ENCODE results near the gene DNAJC18.
"Not testable (repeated sequence)": the region's sequence is repeated elsewhere in the genome, so short reads cannot be mapped to it uniquely, and the experiment has no call there.

Gene DNAJC18

GRCh38 chr5:139457241-139457640, 17.9 kb upstream of the DNAJC18 start:
- H3K4me3 ChIP-seq (ENCODE audit: low read length), result no peak overlapping the region
- H3K4me1 ChIP-seq (ENCODE audit: insufficient read depth, low read length), result no peaks in the 10 kb centered on the region
- no peaks in the 10 kb centered on the region for H3K27me3 ChIP-seq (ENCODE audit: insufficient read depth, low read length)
- H3K36me3 ChIP-seq (ENCODE audit: insufficient read depth, low read length), result no peaks in the 10 kb centered on the region
- no peak overlapping the region for H2AFZ ChIP-seq (ENCODE audit: low read depth, low read length)
- H3K9me3 ChIP-seq (ENCODE audit: low read length), result no peaks in the 10 kb centered on the region

- Histone ChIP-seq H2AFZ (ENCODE audit: low read depth, low read length) (no peak overlapping the region), H3K4me1 (ENCODE audit: insufficient read depth, low read length) (no peaks in the 10 kb centered on the region), H3K9me3 (ENCODE audit: low read length) (no peaks in the 10 kb centered on the region), H3K4me3 (ENCODE audit: low read length) (no peak overlapping the region), H3K36me3 (ENCODE audit: insufficient read depth, low read length) (no peaks in the 10 kb centered on the region), H3K27me3 (ENCODE audit: insufficient read depth, low read length) (no peaks in the 10 kb centered on the region)
Observed at GRCh38 chr5:139456776-139457175, 17.5 kb upstream of the DNAJC18 start.

GRCh38 chr5:139454568-139455290, 15.4 kb upstream of the DNAJC18 start:
- no peaks in the 10 kb centered on the region for H3K36me3 ChIP-seq (ENCODE audit: insufficient read depth, low read length)
- H3K4me3 ChIP-seq (ENCODE audit: low read length), result no peak overlapping the region
- H3K27me3 ChIP-seq (ENCODE audit: insufficient read depth, low read length), result no peaks in the 10 kb centered on the region
- no peaks in the 10 kb centered on the region for H3K9me3 ChIP-seq (ENCODE audit: low read length)
- H3K4me1 ChIP-seq (ENCODE audit: insufficient read depth, low read length), result no peaks in the 10 kb centered on the region
- H2AFZ ChIP-seq (ENCODE audit: low read depth, low read length), result no peak overlapping the region

- Histone ChIP-seq H3K27me3 (ENCODE audit: insufficient read depth, low read length) (no peaks in the 10 kb centered on the region), H2AFZ (ENCODE audit: low read depth, low read length) (no peak overlapping the region), H3K4me1 (ENCODE audit: insufficient read depth, low read length) (no peaks in the 10 kb centered on the region), H3K9me3 (ENCODE audit: low read length) (no peaks in the 10 kb centered on the region), H3K36me3 (ENCODE audit: insufficient read depth, low read length) (no peaks in the 10 kb centered on the region), H3K4me3 (ENCODE audit: low read length) (no peak overlapping the region)
Observed at GRCh38 chr5:139453683-139454567, 14.6 kb upstream of the DNAJC18 start.

GRCh38 chr5:139451878-139452660, 12.7 kb upstream of the DNAJC18 start:
- Histone ChIP-seq H2AFZ (ENCODE audit: low read depth, low read length) (no peak overlapping the region), H3K4me1 (ENCODE audit: insufficient read depth, low read length) (no peaks in the 10 kb centered on the region), H3K9me3 (ENCODE audit: low read length) (no peaks in the 10 kb centered on the region), H3K4me3 (ENCODE audit: low read length) (no peak overlapping the region), H3K27me3 (ENCODE audit: insufficient read depth, low read length) (no peaks in the 10 kb centered on the region), H3K36me3 (ENCODE audit: insufficient read depth, low read length) (no peaks in the 10 kb centered on the region)

- Histone ChIP-seq H2AFZ (ENCODE audit: low read depth, low read length) (no peak overlapping the region), H3K9me3 (ENCODE audit: low read length) (no peaks in the 10 kb centered on the region), H3K4me1 (ENCODE audit: insufficient read depth, low read length) (no peaks in the 10 kb centered on the region), H3K27me3 (ENCODE audit: insufficient read depth, low read length) (no peaks in the 10 kb centered on the region), H3K4me3 (ENCODE audit: low read length) (no peak overlapping the region), H3K36me3 (ENCODE audit: insufficient read depth, low read length) (no peaks in the 10 kb centered on the region)
Observed at GRCh38 chr5:139451176-139451575, 11.9 kb upstream of the DNAJC18 start.

GRCh38 chr5:139446956-139447779, 7.8 kb upstream of the DNAJC18 start:
- Histone ChIP-seq H3K9me3 (ENCODE audit: low read length) (no peaks in the 10 kb centered on the region), H3K36me3 (ENCODE audit: insufficient read depth, low read length) (no peaks in the 10 kb centered on the region), H2AFZ (ENCODE audit: low read depth, low read length) (no peak overlapping the region)

GRCh38 chr5:139445325-139446170, 6.2 kb upstream of the DNAJC18 start:
- peaks cover 9% of the 10 kb centered on the region for H3K27me3 ChIP-seq (ENCODE audit: insufficient read depth, low read length)
- no peak overlapping the region for H3K4me3 ChIP-seq (ENCODE audit: low read length)
- H3K36me3 ChIP-seq (ENCODE audit: insufficient read depth, low read length), result no peaks in the 10 kb centered on the region
- H3K4me1 ChIP-seq (ENCODE audit: insufficient read depth, low read length), result no peaks in the 10 kb centered on the region
- H2AFZ ChIP-seq (ENCODE audit: low read depth, low read length), result no peak overlapping the region
- no peaks in the 10 kb centered on the region for H3K9me3 ChIP-seq (ENCODE audit: low read length)

More at GRCh38 chr5:139446956-139447779, 7.8 kb upstream of the DNAJC18 start:
- H3K4me3 ChIP-seq (ENCODE audit: low read length), result no peak overlapping the region
- no peaks in the 10 kb centered on the region for H3K4me1 ChIP-seq (ENCODE audit: insufficient read depth, low read length)
- peaks cover 5% of the 10 kb centered on the region for H3K27me3 ChIP-seq (ENCODE audit: insufficient read depth, low read length)

GRCh38 chr5:139443831-139444453, 4.6 kb upstream of the DNAJC18 start:
- H3K4me3 ChIP-seq (ENCODE audit: low read length), result no peak overlapping the region
- no peak overlapping the region for H2AFZ ChIP-seq (ENCODE audit: low read depth, low read length)
- peaks cover 6% of the 10 kb centered on the region for H3K4me1 ChIP-seq (ENCODE audit: insufficient read depth, low read length)
- no peaks in the 10 kb centered on the region for H3K36me3 ChIP-seq (ENCODE audit: insufficient read depth, low read length)
- H3K27me3 ChIP-seq (ENCODE audit: insufficient read depth, low read length), result peaks cover 9% of the 10 kb centered on the region
- H3K9me3 ChIP-seq (ENCODE audit: low read length), result no peaks in the 10 kb centered on the region

GRCh38 chr5:139440416-139440815, 1.1 kb upstream of the DNAJC18 start:
- not testable (repeated sequence) for H2AFZ ChIP-seq (ENCODE audit: low read depth, low read length); H3K9me3 ChIP-seq (ENCODE audit: low read length); H3K4me3 ChIP-seq (ENCODE audit: low read length); H3K27me3 ChIP-seq (ENCODE audit: insufficient read depth, low read length); H3K36me3 ChIP-seq (ENCODE audit: insufficient read depth, low read length)
- peaks cover 12% of the 10 kb centered on the region for H3K4me1 ChIP-seq (ENCODE audit: insufficient read depth, low read length)

GRCh38 chr5:139438707-139439012, 665 bp downstream of the DNAJC18 start:
- H2AFZ ChIP-seq (ENCODE audit: low read depth, low read length), result peak overlapping the region; percentile 80
- no peaks in the 10 kb centered on the region for H3K9me3 ChIP-seq (ENCODE audit: low read length)
- H3K27me3 ChIP-seq (ENCODE audit: insufficient read depth, low read length), result peaks cover 9% of the 10 kb centered on the region
- H3K4me3 ChIP-seq (ENCODE audit: low read length), result peak overlapping the region; percentile 74
- peaks cover 12% of the 10 kb centered on the region for H3K4me1 ChIP-seq (ENCODE audit: insufficient read depth, low read length)
- peaks cover 13% of the 10 kb centered on the region for H3K36me3 ChIP-seq (ENCODE audit: insufficient read depth, low read length)

Measured in neuron (in vitro differentiated cells).